ENCODE results near the gene RIC1. TPM values are rescaled to one million over a fixed set of nuclear protein-coding genes. Genes with fewer than 3 reads are reported as not detected.
"Not testable (repeated sequence)": the region's sequence is repeated elsewhere in the genome, so short reads cannot be mapped to it uniquely, and the experiment has no call there.

RIC1 gene
- total and polyA plus RNA-seq, 7 experiments from 2014 or later: 4.8 to 28.2 (median 24.4) TPM

DNA sequence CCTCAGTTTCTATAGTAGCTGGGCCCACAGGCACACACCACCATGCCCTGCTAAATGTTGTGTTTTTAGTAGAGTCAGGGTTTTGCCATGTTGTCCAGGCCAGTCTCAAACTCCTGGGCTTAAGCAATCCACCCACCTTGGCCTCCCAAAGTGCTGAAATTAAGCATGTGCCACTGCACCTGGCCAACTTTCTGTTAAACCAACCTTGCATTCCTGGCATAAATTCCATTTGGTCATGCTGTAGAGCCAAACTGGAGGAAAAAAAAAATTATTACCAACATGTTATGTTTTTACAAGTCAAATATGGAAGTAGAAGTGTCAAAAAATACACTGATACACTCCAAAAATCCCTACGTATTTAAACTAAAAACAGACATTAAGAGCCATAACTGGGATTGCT, 149.9 kb downstream of the RIC1 start:
- no peak overlapping the region for H3K27ac Mint-ChIP-seq

DNA sequence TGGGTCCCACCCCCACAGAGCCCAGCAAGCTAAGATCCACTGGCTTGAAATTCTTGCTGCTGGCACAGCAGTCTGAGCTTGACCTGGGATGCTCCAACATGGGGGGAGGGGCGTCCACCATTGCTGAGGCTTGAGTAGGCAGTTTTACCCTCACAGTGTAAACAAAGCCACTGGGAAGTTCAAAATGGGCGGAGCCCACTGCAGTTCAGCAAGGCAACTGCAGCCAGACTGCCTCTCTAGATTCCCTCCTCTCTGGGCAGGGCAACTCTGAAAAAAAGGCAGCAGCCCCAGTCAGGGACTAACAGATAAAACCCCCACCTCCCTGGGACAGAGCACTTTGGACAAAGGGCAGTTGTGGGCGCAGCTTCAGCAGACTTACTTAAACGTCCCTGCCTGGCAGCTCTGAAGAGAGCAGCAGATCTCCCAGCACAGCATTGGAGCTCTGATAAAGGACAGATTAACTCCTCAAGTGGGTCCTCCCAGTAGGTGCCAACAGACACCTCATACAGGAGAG, 150.9 kb downstream of the RIC1 start:
- ATAC-seq; H3K27ac ChIP-seq (ENCODE audit: low read depth, low read length); H3K4me1 Mint-ChIP-seq; H3K27me3 ChIP-seq (ENCODE audit: control insufficient read depth in 2 of 2, insufficient read depth in 2 of 2, low read length in 2 of 2); H3K27me3 Mint-ChIP-seq; intact Hi-C loops (cut with micrococcal nuclease); DNase-seq; H3K4me3 ChIP-seq (ENCODE audit: low read length); H3K4me1 ChIP-seq (ENCODE audit: control insufficient read depth in 2 of 2, insufficient read depth in 2 of 2, low read length in 2 of 2); POLR2A ChIA-PET; H3K4me3 Mint-ChIP-seq; CTCF ChIA-PET: not testable (repeated sequence)
- Mint-ChIP-seq H3K9me3 (peaks cover 0 to 70% (median 37%) of the 10 kb centered on the region in 11 donors), H3K27ac (peak overlapping the region in 1 of 9 donors; percentile 53), H3K36me3 (peaks cover 38 to 83% (median 81%) of the 10 kb centered on the region in 5 donors)
- peaks cover 0 to 20% (median 7%) of the 10 kb centered on the region in 3 experiments for H3K9me3 ChIP-seq (ENCODE audit: control insufficient read depth in 2 of 3, low read length in 3 of 3)
- peaks cover 13 to 56% (median 16%) of the 10 kb centered on the region in 3 experiments for H3K36me3 ChIP-seq (ENCODE audit: control insufficient read depth in 2 of 3, insufficient read depth in 3 of 3, low read length in 3 of 3)

More for the DNA sequence above, 149.9 kb downstream of the RIC1 start:
- H3K36me3 Mint-ChIP-seq: peaks cover 40 to 82% (median 80%) of the 10 kb centered on the region in 5 donors
- peaks cover 0 to 65% (median 37%) of the 10 kb centered on the region in 11 donors for H3K9me3 Mint-ChIP-seq
- H3K27me3 Mint-ChIP-seq: no peaks in the 10 kb centered on the region
- peaks cover 13 to 65% (median 16%) of the 10 kb centered on the region in 3 experiments for H3K36me3 ChIP-seq (ENCODE audit: control insufficient read depth in 2 of 3, insufficient read depth in 3 of 3, low read length in 3 of 3)
- ATAC-seq (no peak), DNase-seq (no peak)
- ChIA-PET POLR2A (no interaction called here), CTCF (no interaction called here)
- peaks cover 0 to 20% (median 7%) of the 10 kb centered on the region in 3 experiments for H3K9me3 ChIP-seq (ENCODE audit: control insufficient read depth in 2 of 3, low read length in 3 of 3)
- no peak overlapping the region for H3K4me3 Mint-ChIP-seq
- intact Hi-C loops (cut with micrococcal nuclease): no loop called here
- H3K4me3 ChIP-seq (ENCODE audit: low read length): no peak overlapping the region
- peaks cover 0 to 6% (median 2%) of the 10 kb centered on the region in 7 donors for H3K4me1 Mint-ChIP-seq
- H3K4me1 ChIP-seq (ENCODE audit: control insufficient read depth in 2 of 2, insufficient read depth in 2 of 2, low read length in 2 of 2): no peaks in the 10 kb centered on the region
- H3K27me3 ChIP-seq (ENCODE audit: control insufficient read depth in 2 of 2, insufficient read depth in 2 of 2, low read length in 2 of 2): no peaks in the 10 kb centered on the region
- no peak overlapping the region for H3K27ac ChIP-seq (ENCODE audit: low read depth, low read length)

DNA sequence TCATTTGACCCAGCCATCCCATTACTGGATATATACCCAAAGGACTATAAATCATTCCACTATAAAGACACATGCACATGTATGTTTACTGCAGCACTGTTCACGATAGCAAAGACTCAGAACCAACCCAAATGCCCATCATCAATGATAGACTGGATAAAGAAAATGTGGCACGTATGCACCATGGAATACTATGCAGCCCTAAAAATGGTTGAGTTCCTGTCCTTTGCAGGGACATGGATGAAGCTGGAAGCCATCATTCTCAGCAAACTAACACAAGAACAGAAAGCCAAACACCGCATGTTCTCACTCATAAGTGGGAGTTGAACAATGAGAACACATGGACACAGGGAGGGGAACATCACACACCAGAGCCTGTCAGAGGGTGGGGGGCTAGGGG, 154.5 kb downstream of the RIC1 start:
- H3K27me3 Mint-ChIP-seq; H3K4me1 ChIP-seq (ENCODE audit: control insufficient read depth in 2 of 2, insufficient read depth in 2 of 2, low read length in 2 of 2); H3K4me3 ChIP-seq (ENCODE audit: low read length); CTCF ChIA-PET; H3K4me3 Mint-ChIP-seq; H3K27me3 ChIP-seq (ENCODE audit: control insufficient read depth in 2 of 2, insufficient read depth in 2 of 2, low read length in 2 of 2); intact Hi-C loops (cut with micrococcal nuclease); POLR2A ChIA-PET; H3K27ac ChIP-seq (ENCODE audit: low read depth, low read length); ATAC-seq; DNase-seq: not testable (repeated sequence)
- H3K9me3 ChIP-seq (ENCODE audit: control insufficient read depth in 2 of 3, low read length in 3 of 3): peaks cover 0 to 16% (median 5%) of the 10 kb centered on the region in 3 experiments
- peaks cover 6 to 56% (median 10%) of the 10 kb centered on the region in 3 experiments for H3K36me3 ChIP-seq (ENCODE audit: control insufficient read depth in 2 of 3, insufficient read depth in 3 of 3, low read length in 3 of 3)
- Mint-ChIP-seq H3K4me1 (peaks cover 0 to 18% (median 6%) of the 10 kb centered on the region in 7 donors), H3K9me3 (peaks cover 0 to 54% (median 33%) of the 10 kb centered on the region in 11 donors), H3K27ac (peak overlapping the region in 3 of 9 donors; percentile 19 to 76 (median 53)), H3K36me3 (peaks cover 47 to 95% (median 88%) of the 10 kb centered on the region in 5 donors)

DNA sequence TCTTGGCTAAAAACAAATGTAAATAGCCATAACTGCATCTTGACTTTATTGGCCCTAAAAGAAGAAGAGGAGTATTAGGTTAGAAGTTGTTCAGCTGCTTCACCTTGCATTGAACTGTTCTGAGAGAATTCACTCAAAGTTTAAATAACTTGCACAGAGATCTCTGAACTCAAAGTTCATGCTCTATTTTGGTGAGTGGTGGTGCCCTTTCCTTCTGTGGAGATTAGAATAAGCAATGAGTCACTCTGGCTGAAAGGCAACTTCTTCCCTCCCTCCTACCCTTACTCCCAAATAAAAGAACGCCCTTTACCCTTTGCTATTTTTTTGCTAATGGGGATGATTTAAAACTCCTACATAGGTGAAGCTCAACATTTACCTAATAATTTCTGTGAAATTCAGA, 155.1 kb downstream of the RIC1 start:
- ATAC-seq (no peak), DNase-seq (no peak)
- Mint-ChIP-seq H3K4me3 (no peak overlapping the region), H3K9me3 (peaks cover 0 to 49% (median 28%) of the 10 kb centered on the region in 11 donors), H3K27ac (peak overlapping the region in 4 of 9 donors; percentile 21 to 61 (median 30)), H3K4me1 (peaks cover 2 to 24% (median 11%) of the 10 kb centered on the region in 7 donors), H3K36me3 (peaks cover 46 to 95% (median 87%) of the 10 kb centered on the region in 5 donors), H3K27me3 (no peaks in the 10 kb centered on the region)
- H3K4me1 ChIP-seq (ENCODE audit: control insufficient read depth in 2 of 2, insufficient read depth in 2 of 2, low read length in 2 of 2): no peaks in the 10 kb centered on the region
- H3K4me3 ChIP-seq (ENCODE audit: low read length): no peak overlapping the region
- no peak overlapping the region for H3K27ac ChIP-seq (ENCODE audit: low read depth, low read length)
- H3K9me3 ChIP-seq (ENCODE audit: control insufficient read depth in 2 of 3, low read length in 3 of 3): peaks cover 0 to 11% (median 0%) of the 10 kb centered on the region in 3 experiments
- H3K27me3 ChIP-seq (ENCODE audit: control insufficient read depth in 2 of 2, insufficient read depth in 2 of 2, low read length in 2 of 2): no peaks in the 10 kb centered on the region
- peaks cover under 1 to 50% (median 5%) of the 10 kb centered on the region in 3 experiments for H3K36me3 ChIP-seq (ENCODE audit: control insufficient read depth in 2 of 3, insufficient read depth in 3 of 3, low read length in 3 of 3)
- ChIA-PET CTCF (no interaction called here), POLR2A (no interaction called here)
- intact Hi-C loops (cut with micrococcal nuclease): no loop called here

DNA sequence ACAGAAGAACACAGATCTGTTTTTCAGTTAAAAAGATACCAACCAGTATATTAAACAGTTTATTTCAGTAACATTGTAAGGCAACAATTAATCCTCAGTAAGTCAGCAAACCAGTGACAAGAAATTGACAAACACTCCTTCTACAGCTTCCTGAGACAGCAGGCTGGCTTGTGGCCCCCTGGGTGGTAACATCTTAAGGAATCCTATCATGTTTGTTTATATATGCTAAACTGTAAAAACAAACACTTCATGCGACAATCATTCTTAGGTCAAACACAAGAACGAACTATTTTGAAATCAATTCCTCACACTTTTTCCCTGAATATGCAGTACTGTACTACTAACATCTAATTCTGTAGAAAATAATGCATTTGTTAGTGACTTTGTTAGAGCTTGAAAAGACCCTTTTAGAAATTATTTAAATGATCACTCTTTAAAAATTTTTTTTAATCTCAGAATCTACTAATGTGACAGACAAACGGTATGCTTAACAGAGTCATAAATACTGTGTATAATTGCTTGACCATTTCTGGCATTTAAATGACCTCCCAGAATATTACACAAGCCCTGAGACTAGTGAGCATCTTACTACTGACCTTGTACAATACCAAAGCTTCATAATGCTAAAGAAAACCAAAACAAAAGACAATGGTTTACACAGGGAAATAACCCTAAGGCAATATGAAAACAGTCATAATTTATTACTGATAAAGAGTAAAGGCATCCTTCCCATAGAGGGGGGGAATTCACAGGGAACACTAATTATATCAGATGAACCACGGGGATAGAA, 155.8 kb downstream of the RIC1 start:
- Mint-ChIP-seq H3K27me3 (no peaks in the 10 kb centered on the region), H3K27ac (peak overlapping the region in 7 of 9 donors; percentile 7 to 79 (median 61)), H3K9me3 (peaks cover 0 to 42% (median 27%) of the 10 kb centered on the region in 11 donors), H3K4me1 (peaks cover 2 to 24% (median 14%) of the 10 kb centered on the region in 7 donors), H3K4me3 (no peak overlapping the region), H3K36me3 (peaks cover 48 to 92% (median 85%) of the 10 kb centered on the region in 5 donors)
- ChIA-PET CTCF (no interaction called here), POLR2A (no interaction called here)
- H3K4me3 ChIP-seq (ENCODE audit: low read length): no peak overlapping the region
- H3K27me3 ChIP-seq (ENCODE audit: control insufficient read depth in 2 of 2, insufficient read depth in 2 of 2, low read length in 2 of 2): no peaks in the 10 kb centered on the region
- intact Hi-C loops (cut with micrococcal nuclease): no loop called here
- H3K4me1 ChIP-seq (ENCODE audit: control insufficient read depth in 2 of 2, insufficient read depth in 2 of 2, low read length in 2 of 2): no peaks in the 10 kb centered on the region
- no peak for ATAC-seq
- H3K36me3 ChIP-seq (ENCODE audit: control insufficient read depth in 2 of 3, insufficient read depth in 3 of 3, low read length in 3 of 3): peaks cover 0 to 43% (median 0%) of the 10 kb centered on the region in 3 experiments
- DNase-seq: no peak
- no peak overlapping the region for H3K27ac ChIP-seq (ENCODE audit: low read depth, low read length)
- H3K9me3 ChIP-seq (ENCODE audit: control insufficient read depth in 2 of 3, low read length in 3 of 3): peaks cover 0 to 7% (median 0%) of the 10 kb centered on the region in 3 experiments

DNA sequence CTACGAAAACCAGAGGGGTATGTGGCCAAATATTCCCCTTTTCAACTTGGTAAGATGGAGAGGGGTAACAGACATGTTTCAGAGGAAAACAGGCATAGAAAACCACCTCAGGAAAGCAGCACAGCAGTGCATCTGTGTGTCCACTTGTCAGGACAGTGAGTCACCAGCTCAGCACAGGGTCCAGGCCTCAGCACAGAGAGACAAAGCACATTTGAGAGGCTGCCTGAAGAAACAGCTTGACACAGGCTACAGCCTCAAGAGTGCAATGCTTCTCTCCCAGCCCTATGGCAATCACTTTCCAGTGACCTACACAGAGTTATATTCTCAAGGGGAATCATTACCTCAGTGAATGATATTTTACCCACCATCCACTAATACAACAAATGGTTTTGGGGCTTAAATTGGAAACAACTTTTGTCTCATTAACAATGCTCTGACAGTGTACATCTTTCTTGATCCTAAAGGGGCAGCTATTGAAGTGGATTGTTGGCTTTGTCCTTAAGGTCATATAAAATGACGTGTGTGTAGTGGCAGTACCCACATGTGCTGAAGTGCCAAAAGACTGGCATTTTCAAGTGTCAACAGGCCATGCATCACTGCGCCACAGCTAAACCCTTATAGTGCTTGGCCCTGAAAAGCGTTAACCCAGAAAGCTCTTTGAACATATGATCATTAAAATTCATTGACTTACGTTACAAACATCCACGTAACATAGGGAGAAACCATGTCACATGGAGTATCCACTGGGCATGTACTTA, 157.6 kb downstream of the RIC1 start:
- H3K4me1 Mint-ChIP-seq: peaks cover 2 to 36% (median 22%) of the 10 kb centered on the region in 7 donors
- Histone ChIP-seq H3K27ac (ENCODE audit: low read depth, low read length) (peak overlapping the region; percentile 8), H3K36me3 (ENCODE audit: control insufficient read depth in 2 of 3, insufficient read depth in 3 of 3, low read length in 3 of 3) (peaks cover 0 to 32% (median 0%) of the 10 kb centered on the region in 3 experiments), H3K9me3 (ENCODE audit: control insufficient read depth in 2 of 3, low read length in 3 of 3) (no peaks in the 10 kb centered on the region), H3K4me3 (ENCODE audit: low read length) (no peak overlapping the region), H3K27me3 (ENCODE audit: control insufficient read depth in 2 of 2, insufficient read depth in 2 of 2, low read length in 2 of 2) (no peaks in the 10 kb centered on the region), H3K4me1 (ENCODE audit: control insufficient read depth in 2 of 2, insufficient read depth in 2 of 2, low read length in 2 of 2) (no peaks in the 10 kb centered on the region)
- ATAC-seq (no peak), DNase-seq (no peak)
- ChIA-PET POLR2A (no interaction called here), CTCF (no interaction called here)
- no peak overlapping the region for H3K4me3 Mint-ChIP-seq
- H3K36me3 Mint-ChIP-seq: peaks cover 49 to 91% (median 85%) of the 10 kb centered on the region in 5 donors
- intact Hi-C loops (cut with micrococcal nuclease): no loop called here
- H3K27me3 Mint-ChIP-seq: no peaks in the 10 kb centered on the region
- H3K27ac Mint-ChIP-seq: peak overlapping the region in 4 of 9 donors; percentile 18 to 59 (median 44)
- H3K9me3 Mint-ChIP-seq: peaks cover 0 to 25% (median 16%) of the 10 kb centered on the region in 11 donors
